ENCODE data around the gene MOB1A. TPM values are rescaled to one million over a fixed set of nuclear protein-coding genes. Genes with fewer than 3 reads are reported as not detected.

The MOB1A gene
- total and polyA plus RNA-seq, 2 of the 13 experiments (the other 11 are each of a cell fraction or from before 2014, with no cell fraction given), result 48.2 to 139 TPM

DNA sequence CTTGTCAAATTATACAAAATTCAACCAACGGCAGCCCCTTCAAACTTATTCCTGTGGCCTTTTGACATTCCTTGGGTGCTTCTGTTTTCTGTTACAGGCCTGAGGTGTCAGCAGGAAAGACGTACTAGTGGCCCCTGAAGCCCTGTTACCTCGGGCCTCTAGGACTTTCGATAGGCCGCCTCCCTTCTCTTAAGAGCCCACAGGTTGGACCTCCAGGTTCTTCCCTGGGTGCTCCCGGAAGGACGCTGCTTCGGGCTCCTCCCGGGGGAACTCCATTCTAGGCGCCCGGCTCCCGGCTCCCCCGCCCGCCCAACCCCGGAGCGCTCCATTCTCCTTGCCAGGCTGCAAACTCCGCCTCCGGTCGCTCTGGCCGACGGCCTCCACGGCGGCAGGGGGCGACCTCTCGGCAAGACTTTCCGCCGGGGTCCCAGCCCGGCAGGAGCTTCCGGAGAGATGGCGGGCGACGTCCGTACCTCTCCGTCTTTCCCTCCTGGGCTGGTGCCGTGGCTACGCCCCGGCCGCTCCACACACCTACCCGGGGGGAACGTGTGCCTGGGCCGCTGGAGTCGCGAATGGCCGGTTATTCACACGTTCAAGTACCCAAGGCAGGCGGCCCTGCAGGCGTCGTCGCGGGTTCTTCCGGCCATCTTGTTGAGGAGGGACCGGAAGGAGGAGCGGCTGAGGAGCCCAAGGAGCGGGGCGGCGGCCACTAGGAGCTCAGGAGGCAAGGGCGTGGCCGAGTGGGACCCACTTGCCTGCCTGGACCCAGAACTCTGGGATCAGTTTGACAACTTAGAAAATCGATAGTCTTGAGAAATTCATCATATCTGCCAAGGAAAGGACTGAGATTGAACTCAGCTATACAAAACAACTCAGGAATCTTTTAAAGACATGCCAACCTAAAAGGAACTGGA lies 58.5 kb downstream of the MOB1A start (continued):
- TF ChIP-seq, protein P1, sequence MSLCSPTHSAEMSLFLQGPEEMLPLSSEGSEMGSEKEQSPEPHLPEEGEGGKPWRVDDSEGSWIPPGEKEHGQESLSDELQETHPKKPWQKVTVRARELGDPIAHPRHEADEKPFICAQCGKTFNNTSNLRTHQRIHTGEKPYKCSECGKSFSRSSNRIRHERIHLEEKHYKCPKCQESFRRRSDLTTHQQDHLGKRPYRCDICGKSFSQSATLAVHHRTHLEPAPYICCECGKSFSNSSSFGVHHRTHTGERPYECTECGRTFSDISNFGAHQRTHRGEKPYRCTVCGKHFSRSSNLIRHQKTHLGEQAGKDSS (CRISPR knock-in tag; IDR thresholded peaks at IDR 0.05; ENCODE audit: borderline replicate concordance, low read depth), result peak; percentile 62; the same call in 1 of the 2 replicates
- no peak for TF ChIP-seq HHEX (CRISPR knock-in tag; IDR thresholded peaks at IDR 0.05)
- TF ChIP-seq SMAD1 (CRISPR knock-in tag; IDR thresholded peaks at IDR 0.05; ENCODE audit: borderline replicate concordance, low read depth), result peak; percentile 96; the same call in 1 of the 2 replicates
- TF ChIP-seq, protein P2, sequence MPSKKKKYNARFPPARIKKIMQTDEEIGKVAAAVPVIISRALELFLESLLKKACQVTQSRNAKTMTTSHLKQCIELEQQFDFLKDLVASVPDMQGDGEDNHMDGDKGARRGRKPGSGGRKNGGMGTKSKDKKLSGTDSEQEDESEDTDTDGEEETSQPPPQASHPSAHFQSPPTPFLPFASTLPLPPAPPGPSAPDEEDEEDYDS (CRISPR knock-in tag; IDR thresholded peaks at IDR 0.05), result peak; percentile 26; the same call in 1 of the 2 replicates
- TF ChIP-seq LCORL (IDR thresholded peaks at IDR 0.05), result peak; percentile 99
- peak; percentile 61 for TF ChIP-seq LCORL (CRISPR knock-in tag; IDR thresholded peaks at IDR 0.05)
- TF ChIP-seq, protein P3, sequence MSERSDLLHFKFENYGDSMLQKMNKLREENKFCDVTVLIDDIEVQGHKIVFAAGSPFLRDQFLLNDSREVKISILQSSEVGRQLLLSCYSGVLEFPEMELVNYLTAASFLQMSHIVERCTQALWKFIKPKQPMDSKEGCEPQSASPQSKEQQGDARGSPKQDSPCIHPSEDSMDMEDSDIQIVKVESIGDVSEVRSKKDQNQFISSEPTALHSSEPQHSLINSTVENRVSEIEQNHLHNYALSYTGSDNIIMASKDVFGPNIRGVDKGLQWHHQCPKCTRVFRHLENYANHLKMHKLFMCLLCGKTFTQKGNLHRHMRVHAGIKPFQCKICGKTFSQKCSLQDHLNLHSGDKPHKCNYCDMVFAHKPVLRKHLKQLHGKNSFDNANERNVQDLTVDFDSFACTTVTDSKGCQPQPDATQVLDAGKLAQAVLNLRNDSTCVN (CRISPR knock-in tag; IDR thresholded peaks at IDR 0.05; ENCODE audit: borderline replicate concordance), result peak; percentile 83
- peak; percentile 94 for TF ChIP-seq CBFB (CRISPR knock-in tag; IDR thresholded peaks at IDR 0.05)
- TF ChIP-seq PHF21A (CRISPR knock-in tag; IDR thresholded peaks at IDR 0.05), result peak; percentile 91
- TF ChIP-seq MEF2D (CRISPR knock-in tag; IDR thresholded peaks at IDR 0.05), result peak; percentile 91
- 0 out of 2 replicates have a peak, but pooled peaks have one; percentile 67 for TF ChIP-seq ZNF20 (CRISPR knock-in tag; IDR thresholded peaks at IDR 0.05)
- TF ChIP-seq, protein P4, sequence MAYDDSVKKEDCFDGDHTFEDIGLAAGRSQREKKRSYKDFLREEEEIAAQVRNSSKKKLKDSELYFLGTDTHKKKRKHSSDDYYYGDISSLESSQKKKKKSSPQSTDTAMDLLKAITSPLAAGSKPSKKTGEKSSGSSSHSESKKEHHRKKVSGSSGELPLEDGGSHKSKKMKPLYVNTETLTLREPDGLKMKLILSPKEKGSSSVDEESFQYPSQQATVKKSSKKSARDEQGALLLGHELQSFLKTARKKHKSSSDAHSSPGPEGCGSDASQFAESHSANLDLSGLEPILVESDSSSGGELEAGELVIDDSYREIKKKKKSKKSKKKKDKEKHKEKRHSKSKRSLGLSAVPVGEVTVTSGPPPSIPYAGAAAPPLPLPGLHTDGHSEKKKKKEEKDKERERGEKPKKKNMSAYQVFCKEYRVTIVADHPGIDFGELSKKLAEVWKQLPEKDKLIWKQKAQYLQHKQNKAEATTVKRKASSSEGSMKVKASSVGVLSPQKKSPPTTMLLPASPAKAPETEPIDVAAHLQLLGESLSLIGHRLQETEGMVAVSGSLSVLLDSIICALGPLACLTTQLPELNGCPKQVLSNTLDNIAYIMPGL (CRISPR knock-in tag; IDR thresholded peaks at IDR 0.05; ENCODE audit: borderline replicate concordance in 1 of 2, low read depth in 1 of 2), result peak; percentile 93 to 97
- 0 out of 2 replicates have a peak, but pooled peaks have one; percentile 30 for TF ChIP-seq BHLHE40 (IDR thresholded peaks at IDR 0.05; ENCODE audit: low read length)
- TF ChIP-seq, protein P5, sequence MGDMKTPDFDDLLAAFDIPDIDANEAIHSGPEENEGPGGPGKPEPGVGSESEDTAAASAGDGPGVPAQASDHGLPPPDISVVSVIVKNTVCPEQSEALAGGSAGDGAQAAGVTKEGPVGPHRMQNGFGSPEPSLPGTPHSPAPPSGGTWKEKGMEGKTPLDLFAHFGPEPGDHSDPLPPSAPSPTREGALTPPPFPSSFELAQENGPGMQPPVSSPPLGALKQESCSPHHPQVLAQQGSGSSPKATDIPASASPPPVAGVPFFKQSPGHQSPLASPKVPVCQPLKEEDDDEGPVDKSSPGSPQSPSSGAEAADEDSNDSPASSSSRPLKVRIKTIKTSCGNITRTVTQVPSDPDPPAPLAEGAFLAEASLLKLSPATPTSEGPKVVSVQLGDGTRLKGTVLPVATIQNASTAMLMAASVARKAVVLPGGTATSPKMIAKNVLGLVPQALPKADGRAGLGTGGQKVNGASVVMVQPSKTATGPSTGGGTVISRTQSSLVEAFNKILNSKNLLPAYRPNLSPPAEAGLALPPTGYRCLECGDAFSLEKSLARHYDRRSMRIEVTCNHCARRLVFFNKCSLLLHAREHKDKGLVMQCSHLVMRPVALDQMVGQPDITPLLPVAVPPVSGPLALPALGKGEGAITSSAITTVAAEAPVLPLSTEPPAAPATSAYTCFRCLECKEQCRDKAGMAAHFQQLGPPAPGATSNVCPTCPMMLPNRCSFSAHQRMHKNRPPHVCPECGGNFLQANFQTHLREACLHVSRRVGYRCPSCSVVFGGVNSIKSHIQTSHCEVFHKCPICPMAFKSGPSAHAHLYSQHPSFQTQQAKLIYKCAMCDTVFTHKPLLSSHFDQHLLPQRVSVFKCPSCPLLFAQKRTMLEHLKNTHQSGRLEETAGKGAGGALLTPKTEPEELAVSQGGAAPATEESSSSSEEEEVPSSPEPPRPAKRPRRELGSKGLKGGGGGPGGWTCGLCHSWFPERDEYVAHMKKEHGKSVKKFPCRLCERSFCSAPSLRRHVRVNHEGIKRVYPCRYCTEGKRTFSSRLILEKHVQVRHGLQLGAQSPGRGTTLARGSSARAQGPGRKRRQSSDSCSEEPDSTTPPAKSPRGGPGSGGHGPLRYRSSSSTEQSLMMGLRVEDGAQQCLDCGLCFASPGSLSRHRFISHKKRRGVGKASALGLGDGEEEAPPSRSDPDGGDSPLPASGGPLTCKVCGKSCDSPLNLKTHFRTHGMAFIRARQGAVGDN (CRISPR knock-in tag; IDR thresholded peaks at IDR 0.05), result peak; percentile 95
- 0 out of 2 replicates have a peak, but pooled peaks have one; percentile 80 for TF ChIP-seq KLF15 (CRISPR knock-in tag; IDR thresholded peaks at IDR 0.05; ENCODE audit: borderline replicate concordance)
- TF ChIP-seq ZNF629 (CRISPR knock-in tag; conservative IDR thresholded peaks at IDR 0.05), result peak; percentile 20; the same call in 1 of the 2 replicates
- TF ChIP-seq ZNF879 (CRISPR knock-in tag; IDR thresholded peaks at IDR 0.05), result peak; percentile 82; the same call in 1 of the 2 replicates
- TF ChIP-seq ZNF652 (CRISPR knock-in tag; IDR thresholded peaks at IDR 0.05; ENCODE audit: borderline replicate concordance, low read depth), result peak; percentile 19; the same call in 1 of the 2 replicates
- peak; percentile 93 for TF ChIP-seq BORCS8-MEF2B (CRISPR knock-in tag; IDR thresholded peaks at IDR 0.05)
- peak; percentile 77; the same call in 1 of the 2 replicates for TF ChIP-seq ZNF367 (CRISPR knock-in tag; IDR thresholded peaks at IDR 0.05; ENCODE audit: borderline replicate concordance)
